HG02642 (cell line): Measurements from ENCODE around the gene OMD.

Experiments
- ATAC-seq: cut with Tn5 transposase; IDR thresholded peaks from one replicate; pipeline ENCODE4 v1.9.1; 2021; ENCODE audit warnings: mild to moderate bottlenecking; ENCODE audit not compliant: unreplicated experiment, poor library complexity

The OMD gene

GRCh38 chr9:92424340-92424739, at the start of gene OMD:
Gene OMD (minus strand): TSS chr9:92424471. CDS start chr9:92417558, 6,913 bp downstream.
- no peak for ATAC-seq

GRCh38 chr9:92468206-92468605, 43.9 kb upstream of the OMD start:
- no peak for ATAC-seq

- no peak for ATAC-seq
These were observed 43.2 kb upstream of the OMD start for GRCh38 chr9:92467511-92467910.

GRCh38 chr9:92467041-92467440, 42.8 kb upstream of the OMD start:
- no peak for ATAC-seq

- no peak for ATAC-seq
These were observed 39.7 kb upstream of the OMD start for GRCh38 chr9:92463984-92464383.

- no peak for ATAC-seq
These were observed 39.1 kb upstream of the OMD start for GRCh38 chr9:92463387-92463786.

GRCh38 chr9:92457576-92457975, 33.3 kb upstream of the OMD start:
- no peak for ATAC-seq

GRCh38 chr9:92455217-92455616, 30.9 kb upstream of the OMD start:
- ATAC-seq = no peak

GRCh38 chr9:92446536-92446935, 22.3 kb upstream of the OMD start:
- no peak for ATAC-seq

- ATAC-seq = no peak
These were observed 20.6 kb upstream of the OMD start for GRCh38 chr9:92444841-92445240.

GRCh38 chr9:92440751-92441046, 16.4 kb upstream of the OMD start:
- ATAC-seq = no peak

- no peak for ATAC-seq
These were observed 15.9 kb upstream of the OMD start for GRCh38 chr9:92439921-92440750.

- ATAC-seq = no peak
These were observed 14.7 kb upstream of the OMD start for GRCh38 chr9:92438900-92439526.

- no peak for ATAC-seq
These were observed 11.0 kb upstream of the OMD start for GRCh38 chr9:92435263-92435662.

GRCh38 chr9:92432972-92433548, 8.8 kb upstream of the OMD start:
- ATAC-seq = no peak

GRCh38 chr9:92432350-92432749, 8.1 kb upstream of the OMD start:
- ATAC-seq = no peak

- no peak for ATAC-seq
These were observed 5.6 kb upstream of the OMD start for GRCh38 chr9:92429836-92430235.

GRCh38 chr9:92426501-92427145, 2.4 kb upstream of the OMD start:
- no peak for ATAC-seq

GRCh38 chr9:92425474-92425873, 1.2 kb upstream of the OMD start:
- ATAC-seq = no peak

- no peak for ATAC-seq
These were observed 659 bp downstream of the OMD start for GRCh38 chr9:92423612-92424011.

- no peak for ATAC-seq
These were observed 1.5 kb downstream of the OMD start for GRCh38 chr9:92422611-92423338.
